HUES6 (cell line): ENCODE data around the gene DDX59.

Experiments
- H3K27ac ChIP-seq: 2 replicates; pipeline ENCODE4 v1.7.0; 2013; ENCODE audit warnings: low read depth, mild to moderate bottlenecking, low read length, inconsistent platforms
- H3K27me3 ChIP-seq: 2 replicates; pipeline ENCODE4 v1.6.1; 2013; ENCODE audit warnings: low read length; ENCODE audit not compliant: control insufficient read depth, insufficient read depth
- H3K36me3 ChIP-seq: 2 replicates; pipeline ENCODE4 v1.6.1; 2013; ENCODE audit warnings: low read length; ENCODE audit not compliant: control insufficient read depth, insufficient read depth
- H3K4me1 ChIP-seq: 2 replicates; pipeline ENCODE4 v1.6.1; 2013; ENCODE audit warnings: low read length; ENCODE audit not compliant: control insufficient read depth, insufficient read depth
- H3K4me3 ChIP-seq: 2 replicates; pipeline ENCODE4 v1.5.1; 2013; ENCODE audit warnings: low read depth, low read length
- H3K9ac ChIP-seq: one replicate; pipeline ENCODE4 v1.6.1; 2013; ENCODE audit warnings: mild to moderate bottlenecking, low read length
- H3K9me3 ChIP-seq: 2 replicates; pipeline ENCODE4 v1.6.1; 2013; ENCODE audit warnings: low read depth, low read length; ENCODE audit not compliant: control insufficient read depth, insufficient read depth

The DDX59 gene

DNA sequence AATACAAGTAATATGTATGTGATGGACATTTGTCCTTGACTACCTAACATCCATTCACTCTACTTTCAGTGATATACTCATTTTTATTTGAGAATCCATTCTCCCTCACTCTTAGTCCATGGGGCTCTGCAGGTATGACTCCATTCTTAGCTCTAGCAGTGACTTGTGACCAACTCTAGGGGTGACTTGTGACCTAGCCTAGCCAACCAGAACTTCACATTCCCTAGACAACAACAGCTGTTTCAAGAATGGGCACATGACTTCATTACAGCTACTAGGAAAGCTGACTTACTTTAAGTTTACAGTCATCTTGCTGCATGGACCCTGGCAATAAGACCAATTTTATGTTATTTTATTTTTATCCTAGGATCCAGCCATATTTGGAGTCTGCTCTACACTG is 23.6 kb upstream of the DDX59 start:
- no peaks in the 10 kb centered on the region for H3K9me3 ChIP-seq
- H3K36me3 ChIP-seq, result no peaks in the 10 kb centered on the region
- no peaks in the 10 kb centered on the region for H3K4me1 ChIP-seq
- no peaks in the 10 kb centered on the region for H3K27me3 ChIP-seq
- H3K4me3 ChIP-seq, result no peak overlapping the region
- H3K27ac ChIP-seq, result no peak overlapping the region
- no peak overlapping the region for H3K9ac ChIP-seq

DNA sequence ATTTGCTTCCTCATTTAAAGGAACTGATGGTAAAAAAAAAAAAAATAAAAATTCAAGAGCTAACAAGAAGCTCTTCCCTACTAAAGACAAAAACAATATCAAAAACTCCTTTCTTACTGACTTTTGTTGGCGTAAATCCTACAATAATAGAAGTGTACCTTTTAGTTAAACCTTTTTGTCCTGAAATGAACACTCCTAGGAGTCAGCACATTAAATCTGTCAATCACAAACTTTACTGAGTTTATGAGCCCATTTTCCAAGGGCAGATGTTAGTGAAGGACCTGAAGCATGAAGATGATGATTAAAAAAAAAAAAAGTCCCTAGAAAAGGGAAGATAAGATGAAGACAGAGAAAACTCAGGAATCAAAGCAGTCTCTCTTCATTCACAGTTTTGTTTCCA is 22.6 kb upstream of the DDX59 start:
- peaks cover 4% of the 10 kb centered on the region; the same call in 1 of the 2 replicates for H3K4me1 ChIP-seq
- H3K4me3 ChIP-seq, result no peak overlapping the region
- no peak overlapping the region for H3K27ac ChIP-seq
- H3K9me3 ChIP-seq, result no peaks in the 10 kb centered on the region
- no peaks in the 10 kb centered on the region for H3K27me3 ChIP-seq
- no peaks in the 10 kb centered on the region for H3K36me3 ChIP-seq
- H3K9ac ChIP-seq, result no peak overlapping the region

DNA sequence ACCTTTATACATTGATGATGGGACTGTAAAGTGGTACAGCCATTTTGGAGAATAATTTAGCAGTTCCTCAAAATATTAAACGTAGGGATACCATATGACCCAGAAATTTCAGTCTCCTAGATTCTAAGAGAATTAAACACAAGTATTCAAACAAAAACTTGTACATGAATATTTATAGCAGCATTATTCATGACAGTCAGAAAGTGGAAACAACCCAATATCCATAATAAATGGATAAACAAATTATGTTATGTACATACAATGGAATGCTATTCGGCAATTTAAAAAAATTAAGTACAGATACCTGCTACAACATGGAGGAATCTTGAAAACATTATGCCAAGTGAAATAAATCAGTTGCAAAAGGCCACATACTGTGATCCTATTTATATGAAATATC is 16.9 kb upstream of the DDX59 start:
- Histone ChIP-seq H3K36me3 (no peaks in the 10 kb centered on the region), H3K4me1 (peaks cover 4% of the 10 kb centered on the region; the same call in 1 of the 2 replicates), H3K9me3 (no peaks in the 10 kb centered on the region), H3K4me3 (no peak overlapping the region), H3K27me3 (no peaks in the 10 kb centered on the region), H3K27ac (no peak overlapping the region), H3K9ac (no peak overlapping the region)

DNA sequence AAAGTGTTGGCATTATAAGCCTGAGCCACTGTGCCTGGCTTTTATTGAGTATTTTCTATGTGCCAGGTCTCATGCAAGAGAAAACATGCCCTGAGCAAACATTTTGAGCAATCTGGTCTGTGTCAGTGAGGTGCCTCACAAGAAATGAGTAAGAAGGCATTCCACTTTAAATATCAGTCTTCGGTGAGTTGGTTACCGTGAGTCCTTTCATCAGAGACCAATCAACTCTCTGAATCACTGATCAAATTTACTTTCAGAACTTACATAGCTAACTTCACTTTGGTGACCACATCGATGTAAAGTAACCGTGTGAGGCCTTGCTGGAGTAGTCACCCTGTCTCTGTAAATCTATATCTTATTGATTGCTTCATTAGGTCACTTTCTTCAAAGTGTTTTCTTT is 14.3 kb upstream of the DDX59 start:
- Histone ChIP-seq H3K9ac (no peak overlapping the region), H3K4me3 (no peak overlapping the region), H3K9me3 (no peaks in the 10 kb centered on the region), H3K27ac (no peak overlapping the region), H3K36me3 (no peaks in the 10 kb centered on the region), H3K27me3 (no peaks in the 10 kb centered on the region), H3K4me1 (peaks cover 10% of the 10 kb centered on the region; the same call in 1 of the 2 replicates)

DNA sequence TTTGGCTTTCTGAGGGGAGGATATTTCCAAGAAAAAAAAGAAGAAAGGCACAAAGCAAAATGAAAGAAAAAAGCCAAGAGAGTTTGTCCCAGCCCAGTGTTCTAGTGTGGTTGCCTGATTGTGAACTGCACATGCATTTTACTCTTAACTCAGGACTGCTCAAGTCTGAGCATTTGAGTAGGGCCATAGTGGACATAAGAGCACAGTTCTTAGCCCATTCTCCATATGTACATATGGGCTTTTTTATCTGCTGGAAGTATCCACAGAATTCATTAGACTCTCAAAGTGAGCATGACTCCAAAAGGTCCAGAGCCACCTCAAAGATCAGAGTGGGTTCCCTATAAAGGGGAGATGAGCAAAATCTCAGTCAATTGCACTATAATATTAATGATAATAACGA is 13.6 kb upstream of the DDX59 start:
- Histone ChIP-seq H3K9ac (no peak overlapping the region), H3K36me3 (no peaks in the 10 kb centered on the region), H3K4me3 (no peak overlapping the region), H3K4me1 (peaks cover 10% of the 10 kb centered on the region; the same call in 1 of the 2 replicates), H3K27me3 (no peaks in the 10 kb centered on the region), H3K9me3 (no peaks in the 10 kb centered on the region), H3K27ac (no peak overlapping the region)

DNA sequence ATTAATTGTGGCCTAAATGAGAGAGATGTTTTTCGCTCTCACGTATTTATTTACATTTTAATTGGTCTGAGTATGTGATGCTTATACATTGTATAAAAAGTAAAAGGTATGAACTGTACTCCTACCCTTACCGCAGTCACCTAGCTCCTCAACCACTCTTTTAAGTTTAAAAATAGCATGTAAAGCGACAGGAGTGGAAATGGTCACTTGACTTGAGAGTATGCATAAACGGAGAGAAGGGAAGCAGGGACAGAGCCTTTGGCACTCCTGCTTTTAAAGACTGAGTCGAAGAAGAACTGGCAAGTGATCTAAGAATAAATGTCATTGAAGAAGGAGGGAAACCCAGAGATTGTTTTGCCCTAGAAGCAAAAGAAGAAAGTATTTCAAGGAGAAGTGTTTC is 11.5 kb upstream of the DDX59 start:
- H3K9me3 ChIP-seq, result no peaks in the 10 kb centered on the region
- no peak overlapping the region for H3K27ac ChIP-seq
- H3K4me1 ChIP-seq, result 0 out of 2 replicates have a peak, but pooled peaks cover 6% of the 10 kb centered on the region
- no peak overlapping the region for H3K4me3 ChIP-seq
- no peaks in the 10 kb centered on the region for H3K36me3 ChIP-seq
- H3K27me3 ChIP-seq, result no peaks in the 10 kb centered on the region
- H3K9ac ChIP-seq, result no peak overlapping the region

DNA sequence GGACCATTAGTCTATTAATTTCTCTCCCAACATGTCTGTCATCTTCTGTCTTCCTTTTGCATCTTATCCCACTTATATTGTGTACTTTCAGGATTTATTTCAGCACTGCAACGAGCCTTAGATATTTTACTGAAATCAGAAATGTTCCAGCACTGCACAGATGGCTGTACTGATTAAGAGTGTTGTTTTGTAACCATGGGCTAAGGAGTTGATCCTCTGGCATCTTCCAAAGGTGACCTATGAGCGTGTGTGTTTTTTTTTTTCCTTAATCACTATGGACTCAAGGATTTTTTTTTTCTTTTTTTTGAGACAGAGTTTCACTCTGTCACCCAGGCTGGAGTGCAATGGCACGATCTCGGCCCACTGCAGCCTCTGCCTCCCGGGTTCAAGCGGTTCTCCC is 7.1 kb upstream of the DDX59 start:
- no peaks in the 10 kb centered on the region for H3K27me3 ChIP-seq
- H3K4me3 ChIP-seq, result no peak overlapping the region
- H3K9ac ChIP-seq, result no peak overlapping the region
- no peak overlapping the region for H3K27ac ChIP-seq
- no peaks in the 10 kb centered on the region for H3K9me3 ChIP-seq
- H3K36me3 ChIP-seq, result no peaks in the 10 kb centered on the region
- H3K4me1 ChIP-seq, result 0 out of 2 replicates have a peak, but pooled peaks cover 6% of the 10 kb centered on the region

- no peaks in the 10 kb centered on the region for H3K9me3 ChIP-seq
- no peak overlapping the region for H3K27ac ChIP-seq
- no peaks in the 10 kb centered on the region for H3K36me3 ChIP-seq
These were observed 5.8 kb upstream of the DDX59 start for GRCh38 chr1:200675588-200675852.

GRCh38 chr1:200674838-200675587 is 5.3 kb upstream of the DDX59 start:
- Histone ChIP-seq H3K4me1 (peaks cover 5% of the 10 kb centered on the region), H3K9me3 (no peaks in the 10 kb centered on the region), H3K27ac (no peak overlapping the region)

More at GRCh38 chr1:200675588-200675852, 5.8 kb upstream of the DDX59 start:
- Histone ChIP-seq H3K9ac (no peak overlapping the region), H3K4me3 (no peak overlapping the region), H3K4me1 (peaks cover 4% of the 10 kb centered on the region), H3K27me3 (no peaks in the 10 kb centered on the region)

DNA sequence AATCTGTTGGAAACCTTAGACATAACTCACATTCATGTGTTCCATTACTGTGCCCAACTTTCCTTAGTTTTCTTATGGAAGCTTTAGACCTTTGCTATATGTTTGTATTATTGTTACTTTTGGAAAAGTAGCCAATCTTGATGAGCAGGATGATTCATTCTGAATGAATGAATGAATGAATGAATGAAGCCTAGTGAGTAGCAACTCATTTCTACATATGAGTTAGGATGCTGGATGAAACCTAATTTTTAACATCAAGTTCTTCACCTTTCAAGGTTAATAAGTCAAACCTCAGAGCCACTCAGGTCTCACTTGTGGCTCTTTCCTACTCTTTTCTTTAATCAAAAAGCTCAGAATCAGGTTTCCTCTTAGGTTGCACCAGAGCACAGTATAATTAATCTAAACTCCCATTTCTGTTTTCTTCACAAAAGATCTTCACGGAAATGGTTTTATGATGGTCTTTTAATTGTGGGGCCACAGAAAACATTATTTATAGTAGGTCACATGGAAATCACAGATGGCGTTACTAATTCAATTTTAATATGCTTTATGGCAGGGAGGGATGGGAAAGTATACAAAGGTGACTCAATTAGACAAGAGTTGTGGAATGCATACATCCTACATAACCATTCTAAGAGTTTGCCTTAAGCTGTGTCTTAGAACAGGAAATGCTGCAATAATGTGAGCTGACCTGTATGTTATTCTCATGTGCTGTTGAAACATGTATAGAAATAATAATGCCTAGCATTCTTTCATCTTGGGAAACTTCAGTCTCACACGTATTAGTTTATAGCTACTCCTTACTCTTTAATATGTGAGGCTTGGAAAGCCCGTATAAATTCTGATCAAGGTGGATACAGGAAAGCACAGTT is 4.5 kb upstream of the DDX59 start:
- Histone ChIP-seq H3K9ac (no peak overlapping the region), H3K27me3 (no peaks in the 10 kb centered on the region), H3K9me3 (no peaks in the 10 kb centered on the region), H3K4me1 (peaks cover 5% of the 10 kb centered on the region), H3K4me3 (no peak overlapping the region), H3K36me3 (no peaks in the 10 kb centered on the region), H3K27ac (no peak overlapping the region)

More at GRCh38 chr1:200674838-200675587, 5.3 kb upstream of the DDX59 start:
- Histone ChIP-seq H3K27me3 (no peaks in the 10 kb centered on the region), H3K9ac (no peak overlapping the region), H3K36me3 (no peaks in the 10 kb centered on the region), H3K4me3 (no peak overlapping the region)

DNA sequence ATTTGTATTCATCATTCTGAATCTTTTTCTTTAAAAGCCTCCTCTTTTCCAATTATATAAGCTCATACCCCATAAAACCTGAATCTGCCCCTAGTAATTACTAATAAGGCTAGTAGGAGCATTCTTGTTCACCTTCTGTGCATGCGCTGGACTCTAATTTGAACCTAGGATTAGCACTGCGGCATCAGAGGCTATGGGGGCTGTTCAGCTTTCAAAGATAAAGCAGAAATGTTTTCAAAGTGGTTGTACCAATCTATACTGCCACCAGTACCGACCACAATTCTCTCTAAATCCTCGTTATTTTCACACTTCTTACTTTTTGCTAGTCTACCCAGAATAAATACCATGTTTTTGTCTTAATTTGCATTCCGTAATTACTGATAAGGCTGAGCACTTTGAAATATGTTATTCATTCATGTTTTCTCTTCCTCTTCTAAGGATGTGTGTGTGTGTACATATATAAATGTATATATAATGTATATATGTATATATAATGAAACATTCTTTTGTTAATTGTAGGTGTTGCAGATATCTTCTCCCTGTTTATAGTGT is 1.6 kb upstream of the DDX59 start:
- H3K4me3 ChIP-seq, result no peak overlapping the region; the same call in 1 of the 2 replicates
- peaks cover 15% of the 10 kb centered on the region for H3K4me1 ChIP-seq
- no peak overlapping the region for H3K27ac ChIP-seq
- H3K9me3 ChIP-seq, result no peaks in the 10 kb centered on the region
- H3K27me3 ChIP-seq, result no peaks in the 10 kb centered on the region
- H3K9ac ChIP-seq, result no peak overlapping the region
- H3K36me3 ChIP-seq, result peaks cover 4% of the 10 kb centered on the region
